ENCODE measurements around the gene P2RY6.

- TF ChIP-seq NFE2L2 (conservative IDR thresholded peaks at IDR 0.05; ENCODE audit: low read length) (no peak), POLR2A (IDR thresholded peaks at IDR 0.05; ENCODE audit: low read length) (no peak), EP300 (IDR thresholded peaks at IDR 0.05) (no peak), CEBPB (IDR thresholded peaks at IDR 0.05) (no peak), KDM5A (IDR thresholded peaks at IDR 0.05) (no peak), CHD4 (IDR thresholded peaks at IDR 0.05; ENCODE audit: borderline replicate concordance) (no peak), RCOR1 (IDR thresholded peaks at IDR 0.05; ENCODE audit: low read depth, low read length) (no peak), CTCF (IDR thresholded peaks at IDR 0.05) (no peak), HMGXB4 (CRISPR knock-in tag; IDR thresholded peaks at IDR 0.05; ENCODE audit: borderline replicate concordance) (no peak), MYC (IDR thresholded peaks at IDR 0.05; ENCODE audit: borderline replicate concordance, low read length) (no peak), ESRRA (IDR thresholded peaks at IDR 0.05; ENCODE audit: borderline replicate concordance, low read length) (no peak), RAD21 (conservative IDR thresholded peaks at IDR 0.05 in 1 of 2, IDR thresholded peaks at IDR 0.05 in 1 of 2) (no peak), MAX (IDR thresholded peaks at IDR 0.05) (no peak)
Measured at GRCh38 chr11:73297702-73298101, 25.6 kb downstream of the P2RY6 start.
